Raji (cell line): ENCODE data around the gene KDM5C.

Source experiments
- POLR2A ChIP-seq: IDR thresholded peaks from 2 replicates; pipeline ENCODE4 v1.6.1; 2011; ENCODE audit warnings: low read depth, low read length, control low read depth; ENCODE audit not compliant: insufficient read depth

The KDM5C gene

GRCh38 chrX:53235566-53235965, 10.6 kb upstream of the KDM5C start:
- no peak for TF ChIP-seq POLR2A

GRCh38 chrX:53234484-53234883, 9.5 kb upstream of the KDM5C start:
- TF ChIP-seq POLR2A = no peak

GRCh38 chrX:53233536-53233935, 8.5 kb upstream of the KDM5C start:
- no peak for TF ChIP-seq POLR2A

- no peak for TF ChIP-seq POLR2A
Measured at GRCh38 chrX:53230116-53230515, 5.1 kb upstream of the KDM5C start.

- no peak for TF ChIP-seq POLR2A
Measured at GRCh38 chrX:53227224-53227765, 2.3 kb upstream of the KDM5C start.

GRCh38 chrX:53223955-53224859, 800 bp downstream of the KDM5C start:
- TF ChIP-seq POLR2A = no peak

GRCh38 chrX:53223068-53223693, 1.8 kb downstream of the KDM5C start:
- no peak for TF ChIP-seq POLR2A

GRCh38 chrX:53211391-53211978, 13.5 kb downstream of the KDM5C start:
- no peak for TF ChIP-seq POLR2A

GRCh38 chrX:53196678-53197077, 28.3 kb downstream of the KDM5C start:
- no peak for TF ChIP-seq POLR2A

GRCh38 chrX:53195401-53195800, 29.6 kb downstream of the KDM5C start:
- no peak for TF ChIP-seq POLR2A

GRCh38 chrX:53194308-53194707, 30.7 kb downstream of the KDM5C start:
- no peak for TF ChIP-seq POLR2A

- no peak for TF ChIP-seq POLR2A
Measured at GRCh38 chrX:53193093-53193492, 31.9 kb downstream of the KDM5C start.

GRCh38 chrX:53190363-53190960, 34.5 kb downstream of the KDM5C start:
- TF ChIP-seq POLR2A = no peak

- TF ChIP-seq POLR2A = no peak
Measured at GRCh38 chrX:53188763-53189162, 36.2 kb downstream of the KDM5C start.

GRCh38 chrX:53186351-53186750, 38.7 kb downstream of the KDM5C start:
- TF ChIP-seq POLR2A = no peak
